ENCODE measurements around the gene FAM180B. TPM values are rescaled to one million over a fixed set of nuclear protein-coding genes. Genes with fewer than 3 reads are reported as not detected.

FAM180B gene
- total and polyA plus RNA-seq, 11 donors = 0.15 to 1.3 (median 0.27) TPM; not detected in 4

DNA sequence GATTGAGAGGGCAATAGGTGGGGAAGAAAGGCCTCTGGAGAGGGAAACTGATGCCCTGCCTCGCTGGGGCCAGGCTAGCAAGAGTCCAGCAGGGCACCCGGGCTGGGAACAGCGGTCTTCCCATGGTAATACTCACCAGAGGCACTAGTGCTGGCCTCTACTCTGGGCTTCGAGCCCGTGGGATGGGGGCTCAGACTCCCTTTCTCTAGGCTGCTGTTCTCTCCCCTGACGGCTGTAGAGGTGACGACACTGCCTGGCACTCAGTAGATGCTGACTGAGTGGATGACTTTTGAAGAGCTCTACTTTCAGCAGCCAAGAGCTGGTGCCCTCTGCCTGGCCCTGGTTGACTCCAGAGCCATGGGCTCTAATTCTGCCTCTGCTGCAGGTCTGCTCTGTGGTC is 8.6 kb downstream of the FAM180B start:
- peak in 4 of 5 donors; percentile 44 to 81 (median 67) for DNase-seq
- intact Hi-C loops (cut with DNase I) = no loop called here

DNA sequence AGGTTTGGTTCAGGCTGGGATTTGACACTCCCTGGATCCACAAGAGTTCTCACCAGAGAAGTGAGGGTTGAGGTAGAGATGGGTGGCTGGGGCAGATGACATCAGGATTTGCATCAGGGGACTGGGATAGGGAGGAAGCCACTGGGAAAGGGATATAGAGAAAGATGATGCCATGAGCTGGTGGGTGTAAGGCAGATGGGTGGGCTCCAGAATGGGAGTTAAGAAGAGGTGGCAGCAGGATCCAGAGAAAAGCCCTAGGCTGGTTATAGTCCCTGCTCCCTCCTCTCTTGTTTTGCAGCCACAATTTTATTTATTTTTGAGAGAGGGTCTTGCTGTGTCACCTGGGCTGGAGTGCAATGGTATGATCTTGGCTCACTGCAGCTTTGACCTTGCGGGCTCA is 9.5 kb downstream of the FAM180B start:
- Histone ChIP-seq H3K27ac (no peak overlapping the region), H3K4me1 (peaks cover 0 to 26% (median 6%) of the 10 kb centered on the region in 12 donors), H3K36me3 (no peaks in the 10 kb centered on the region), H3K9me3 (no peaks in the 10 kb centered on the region), H3K27me3 (peaks cover 0 to 34% (median 21%) of the 10 kb centered on the region in 9 donors), H3K4me3 (no peak overlapping the region)
- ATAC-seq (no peak), DNase-seq (no peak)
- TF ChIP-seq, protein P1, sequence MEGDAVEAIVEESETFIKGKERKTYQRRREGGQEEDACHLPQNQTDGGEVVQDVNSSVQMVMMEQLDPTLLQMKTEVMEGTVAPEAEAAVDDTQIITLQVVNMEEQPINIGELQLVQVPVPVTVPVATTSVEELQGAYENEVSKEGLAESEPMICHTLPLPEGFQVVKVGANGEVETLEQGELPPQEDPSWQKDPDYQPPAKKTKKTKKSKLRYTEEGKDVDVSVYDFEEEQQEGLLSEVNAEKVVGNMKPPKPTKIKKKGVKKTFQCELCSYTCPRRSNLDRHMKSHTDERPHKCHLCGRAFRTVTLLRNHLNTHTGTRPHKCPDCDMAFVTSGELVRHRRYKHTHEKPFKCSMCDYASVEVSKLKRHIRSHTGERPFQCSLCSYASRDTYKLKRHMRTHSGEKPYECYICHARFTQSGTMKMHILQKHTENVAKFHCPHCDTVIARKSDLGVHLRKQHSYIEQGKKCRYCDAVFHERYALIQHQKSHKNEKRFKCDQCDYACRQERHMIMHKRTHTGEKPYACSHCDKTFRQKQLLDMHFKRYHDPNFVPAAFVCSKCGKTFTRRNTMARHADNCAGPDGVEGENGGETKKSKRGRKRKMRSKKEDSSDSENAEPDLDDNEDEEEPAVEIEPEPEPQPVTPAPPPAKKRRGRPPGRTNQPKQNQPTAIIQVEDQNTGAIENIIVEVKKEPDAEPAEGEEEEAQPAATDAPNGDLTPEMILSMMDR (IDR thresholded peaks at IDR 0.05) = no peak
- TF ChIP-seq POLR2A (IDR thresholded peaks at IDR 0.05) = no peak
- 90 to 100% (median 94%) methylated on average over 1 of the region's 1 CpG for WGBS, 4 donors
- intact Hi-C loops (cut with DNase I) = no loop called here

More for the DNA sequence above, 8.6 kb downstream of the FAM180B start:
- Histone ChIP-seq H3K4me1 (peaks cover 0 to 30% (median 6%) of the 10 kb centered on the region in 12 donors), H3K36me3 (no peaks in the 10 kb centered on the region), H3K27ac (no peak overlapping the region), H3K4me3 (no peak overlapping the region), H3K9me3 (no peaks in the 10 kb centered on the region), H3K27me3 (peaks cover 0 to 38% (median 28%) of the 10 kb centered on the region in 9 donors)
- ATAC-seq = peak; percentile 85 to 92 (median 88)
- TF ChIP-seq, protein P1 (IDR thresholded peaks at IDR 0.05) = no peak
- no peak for TF ChIP-seq POLR2A (IDR thresholded peaks at IDR 0.05)
- WGBS, 4 donors = 42 to 62% (median 43%) methylated on average over 7 of the region's 7 CpGs

DNA sequence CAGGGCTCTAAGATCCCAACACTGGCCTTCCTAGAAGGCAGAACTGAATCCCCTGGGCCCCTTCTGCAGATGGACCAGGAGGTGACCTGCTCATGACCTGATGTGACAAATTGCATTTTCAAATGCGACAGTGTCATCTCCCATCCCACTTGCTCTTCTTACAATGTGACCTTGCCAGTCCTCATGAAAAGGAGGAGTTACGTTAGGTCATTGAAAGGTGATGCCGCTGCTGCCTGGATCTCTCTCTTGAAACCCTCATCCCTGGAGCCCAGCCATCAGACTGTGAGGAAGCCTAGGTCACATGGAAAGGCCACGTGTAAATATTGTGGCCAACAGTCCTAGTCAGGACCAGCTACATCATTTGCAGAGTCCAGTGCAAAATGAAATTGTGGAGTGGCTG is 13.4 kb downstream of the FAM180B start:
- H3K9me3 ChIP-seq = no peaks in the 10 kb centered on the region
- peaks cover 0 to 5% (median 0%) of the 10 kb centered on the region in 9 donors for H3K27me3 ChIP-seq
- intact Hi-C loops (cut with DNase I) = no loop called here
- ATAC-seq (no peak), DNase-seq (no peak)
- H3K27ac ChIP-seq = no peak overlapping the region
- H3K36me3 ChIP-seq = no peaks in the 10 kb centered on the region
- H3K4me1 ChIP-seq = peaks cover 0 to 11% (median 0%) of the 10 kb centered on the region in 12 donors
- H3K4me3 ChIP-seq = no peak overlapping the region
- WGBS, 4 donors = 62 to 80% (median 77%) methylated on average over 4 of the region's 4 CpGs
- TF ChIP-seq, protein P1 (IDR thresholded peaks at IDR 0.05) = no peak

DNA sequence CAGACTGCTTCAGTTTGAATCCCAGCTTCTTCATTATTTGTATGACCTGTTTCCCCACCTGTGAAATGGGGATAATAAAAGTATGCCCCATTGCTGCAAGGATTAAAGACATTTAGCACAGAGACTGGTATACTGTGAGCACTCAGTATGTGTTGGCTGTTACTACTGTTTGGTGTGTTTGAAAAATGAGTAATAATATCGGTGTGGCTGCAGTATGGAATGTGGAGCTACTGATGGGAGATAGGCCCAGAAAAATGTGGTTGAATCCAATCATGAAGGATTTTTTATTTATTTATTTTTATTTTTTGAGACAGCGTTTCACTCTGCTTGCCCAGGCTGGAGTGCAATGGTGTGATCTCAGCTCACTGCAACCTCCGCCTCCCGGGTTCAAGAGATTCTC is 16.8 kb downstream of the FAM180B start:
- intact Hi-C loops (cut with DNase I) = no loop called here
- ATAC-seq = no peak
- Histone ChIP-seq H3K4me3 (no peak overlapping the region), H3K4me1 (peaks cover 0 to 28% (median 18%) of the 10 kb centered on the region in 12 donors), H3K9me3 (no peaks in the 10 kb centered on the region), H3K36me3 (no peaks in the 10 kb centered on the region), H3K27me3 (no peaks in the 10 kb centered on the region), H3K27ac (no peak overlapping the region)
- TF ChIP-seq, protein P1 (IDR thresholded peaks at IDR 0.05) = no peak
- no peak for TF ChIP-seq POLR2A (IDR thresholded peaks at IDR 0.05)
- 92 to 94% (median 93%) methylated on average over 4 of the region's 4 CpGs for WGBS, 4 donors
- no peak for DNase-seq

All from heart left ventricle (tissue), 16 donors.